Measurements from ENCODE around the gene P2RX2. TPM values are rescaled to one million over a fixed set of nuclear protein-coding genes. Genes with fewer than 3 reads are reported as not detected.

P2RX2 gene
- total and polyA plus RNA-seq, 5 donors, result not detected

DNA sequence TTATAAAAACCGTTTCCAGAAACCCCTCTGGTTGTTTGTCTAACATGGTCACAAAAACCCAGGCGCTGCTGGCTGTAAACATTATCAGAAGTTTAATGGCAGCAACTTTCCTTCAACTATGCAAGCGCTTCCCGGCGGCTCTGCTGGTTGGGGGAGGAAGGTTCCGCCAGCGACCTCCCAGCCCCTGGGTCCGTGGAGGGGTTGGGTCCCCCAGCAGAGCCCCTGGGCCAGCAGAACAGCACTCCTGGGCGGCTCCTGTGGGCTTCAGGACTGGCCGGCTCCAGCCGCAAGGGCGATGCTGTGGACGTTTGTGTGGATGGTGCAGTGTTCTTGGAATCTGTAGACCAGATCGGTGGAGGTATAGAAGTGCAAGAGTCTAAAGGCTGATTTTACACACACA is 34.1 kb upstream of the P2RX2 start:
- Histone ChIP-seq H3K4me3 (ENCODE audit: low read length) (no peak overlapping the region), H3K27me3 (ENCODE audit: control insufficient read depth, insufficient read depth) (no peaks in the 10 kb centered on the region), H3K27ac (ENCODE audit: low read length) (no peak overlapping the region), H3K4me1 (ENCODE audit: control insufficient read depth, insufficient read depth, low read length) (no peaks in the 10 kb centered on the region), H3K9me3 (ENCODE audit: control insufficient read depth, low read length) (no peaks in the 10 kb centered on the region)
- intact Hi-C loops (cut with DNase I), result no loop called here
- 89% methylated on average over 14 of the region's 14 CpGs for WGBS
- DNase-seq, result peak in 1 of 3 donors; percentile 48
- no peak for ATAC-seq

DNA sequence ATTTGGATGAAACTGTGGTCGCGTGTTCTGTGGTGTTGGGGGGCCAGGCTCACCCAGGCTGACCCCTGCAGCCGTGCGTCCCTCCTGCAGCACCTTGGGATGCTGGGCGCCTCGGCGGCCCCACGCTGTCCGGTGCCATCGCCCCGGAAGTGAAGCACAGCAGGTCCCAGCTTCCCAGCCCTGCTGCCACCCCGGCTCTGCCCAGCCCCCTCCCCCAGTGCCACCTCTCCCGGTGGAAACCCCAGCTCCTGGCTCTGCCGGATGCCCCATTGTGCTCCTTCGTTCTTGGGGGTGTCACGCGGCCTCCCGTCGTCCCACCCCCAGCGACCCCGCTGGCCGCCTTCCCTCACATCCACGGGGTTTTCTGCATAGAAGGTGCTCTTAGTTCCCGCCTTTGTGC is 33.4 kb upstream of the P2RX2 start:
- Histone ChIP-seq H3K27me3 (ENCODE audit: control insufficient read depth, insufficient read depth) (no peaks in the 10 kb centered on the region), H3K9me3 (ENCODE audit: control insufficient read depth, low read length) (no peaks in the 10 kb centered on the region), H3K4me1 (ENCODE audit: control insufficient read depth, insufficient read depth, low read length) (no peaks in the 10 kb centered on the region), H3K27ac (ENCODE audit: low read length) (no peak overlapping the region), H3K4me3 (ENCODE audit: low read length) (no peak overlapping the region)
- intact Hi-C loops (cut with DNase I), result no loop called here
- DNase-seq (peak in 1 of 3 donors; percentile 37), ATAC-seq (no peak)
- 76% methylated on average over 24 of the region's 24 CpGs for WGBS

DNA sequence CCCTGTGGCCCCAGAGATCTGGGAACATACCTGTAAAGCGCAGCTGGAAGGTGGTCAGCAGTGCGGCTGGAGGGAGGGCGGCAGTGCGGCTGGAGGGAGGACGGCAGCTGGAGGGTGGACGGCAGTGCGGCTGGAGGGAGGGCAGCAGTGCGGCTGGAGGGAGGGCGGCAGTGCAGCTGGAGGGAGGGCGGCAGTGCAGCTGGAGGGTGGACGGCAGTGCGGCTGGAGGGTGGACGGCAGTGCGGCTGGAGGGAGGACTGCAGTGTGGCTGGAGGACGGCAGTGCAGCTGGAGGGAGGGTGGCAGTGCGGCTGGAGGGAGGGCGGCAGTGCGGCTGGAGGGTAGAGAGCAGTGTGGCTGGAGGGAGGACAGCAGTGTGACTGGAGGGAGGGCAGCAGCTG is 31.6 kb upstream of the P2RX2 start:
- no peaks in the 10 kb centered on the region for H3K4me1 ChIP-seq (ENCODE audit: control insufficient read depth, insufficient read depth, low read length)
- DNase-seq (no peak), ATAC-seq (no peak)
- no peaks in the 10 kb centered on the region for H3K27me3 ChIP-seq (ENCODE audit: control insufficient read depth, insufficient read depth)
- intact Hi-C loops (cut with DNase I), result no loop called here
- no peaks in the 10 kb centered on the region for H3K9me3 ChIP-seq (ENCODE audit: control insufficient read depth, low read length)
- 94% methylated on average over 18 of the region's 18 CpGs for WGBS
- no peak overlapping the region for H3K27ac ChIP-seq (ENCODE audit: low read length)
- no peak overlapping the region for H3K4me3 ChIP-seq (ENCODE audit: low read length)

DNA sequence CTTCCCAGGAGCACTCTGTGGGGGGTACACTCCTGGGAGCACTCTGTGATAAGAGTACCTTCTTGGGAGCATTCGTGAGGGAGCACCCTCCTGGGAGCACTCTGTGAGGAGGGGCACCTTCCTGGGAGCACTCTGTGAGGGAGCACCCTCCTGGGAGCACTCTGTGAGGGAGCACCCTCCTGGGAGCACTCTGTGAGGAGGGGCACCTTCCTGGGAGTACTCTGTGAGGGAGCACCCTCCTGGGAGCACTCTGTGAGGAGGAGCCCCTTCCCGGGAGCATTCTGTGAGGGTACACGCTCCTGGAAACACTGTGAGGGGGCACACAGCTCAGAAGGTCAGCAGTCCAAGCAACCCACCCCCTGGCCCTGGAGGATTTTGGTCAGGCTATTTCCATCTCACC is 30.8 kb upstream of the P2RX2 start:
- 76% methylated on average over 3 of the region's 3 CpGs for WGBS
- H3K27ac ChIP-seq (ENCODE audit: low read length), result no peak overlapping the region
- no peak for DNase-seq
- H3K4me1 ChIP-seq (ENCODE audit: control insufficient read depth, insufficient read depth, low read length), result no peaks in the 10 kb centered on the region
- no peaks in the 10 kb centered on the region for H3K27me3 ChIP-seq (ENCODE audit: control insufficient read depth, insufficient read depth)
- no peak for ATAC-seq
- H3K9me3 ChIP-seq (ENCODE audit: control insufficient read depth, low read length), result no peaks in the 10 kb centered on the region
- intact Hi-C loops (cut with DNase I), result no loop called here
- H3K4me3 ChIP-seq (ENCODE audit: low read length), result no peak overlapping the region

DNA sequence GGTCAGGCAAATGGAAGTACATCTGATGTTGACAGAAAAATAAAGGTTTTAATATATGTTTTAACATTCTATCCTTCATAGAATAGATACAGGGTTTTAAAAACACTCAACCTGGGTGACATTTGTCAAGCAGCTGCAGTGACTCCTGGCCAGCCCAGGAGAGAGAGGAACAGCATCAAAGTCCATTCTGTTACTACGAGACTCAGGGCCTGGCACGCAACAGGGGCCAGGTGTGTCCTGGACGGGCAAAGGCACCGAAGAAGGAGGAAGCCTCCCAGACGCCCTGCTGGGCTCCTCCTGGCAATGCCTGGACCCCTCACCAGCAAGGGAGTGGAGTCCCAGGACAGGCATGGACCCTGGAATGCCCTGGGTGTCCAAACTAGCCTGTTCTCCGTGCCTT is 30.3 kb upstream of the P2RX2 start:
- intact Hi-C loops (cut with DNase I), result no loop called here
- no peaks in the 10 kb centered on the region for H3K9me3 ChIP-seq (ENCODE audit: control insufficient read depth, low read length)
- no peak for ATAC-seq
- H3K27ac ChIP-seq (ENCODE audit: low read length), result no peak overlapping the region
- DNase-seq, result peak in 1 of 3 donors; percentile 14
- no peak overlapping the region for H3K4me3 ChIP-seq (ENCODE audit: low read length)
- WGBS, result 75% methylated on average over 6 of the region's 6 CpGs
- no peaks in the 10 kb centered on the region for H3K4me1 ChIP-seq (ENCODE audit: control insufficient read depth, insufficient read depth, low read length)
- no peaks in the 10 kb centered on the region for H3K27me3 ChIP-seq (ENCODE audit: control insufficient read depth, insufficient read depth)

DNA sequence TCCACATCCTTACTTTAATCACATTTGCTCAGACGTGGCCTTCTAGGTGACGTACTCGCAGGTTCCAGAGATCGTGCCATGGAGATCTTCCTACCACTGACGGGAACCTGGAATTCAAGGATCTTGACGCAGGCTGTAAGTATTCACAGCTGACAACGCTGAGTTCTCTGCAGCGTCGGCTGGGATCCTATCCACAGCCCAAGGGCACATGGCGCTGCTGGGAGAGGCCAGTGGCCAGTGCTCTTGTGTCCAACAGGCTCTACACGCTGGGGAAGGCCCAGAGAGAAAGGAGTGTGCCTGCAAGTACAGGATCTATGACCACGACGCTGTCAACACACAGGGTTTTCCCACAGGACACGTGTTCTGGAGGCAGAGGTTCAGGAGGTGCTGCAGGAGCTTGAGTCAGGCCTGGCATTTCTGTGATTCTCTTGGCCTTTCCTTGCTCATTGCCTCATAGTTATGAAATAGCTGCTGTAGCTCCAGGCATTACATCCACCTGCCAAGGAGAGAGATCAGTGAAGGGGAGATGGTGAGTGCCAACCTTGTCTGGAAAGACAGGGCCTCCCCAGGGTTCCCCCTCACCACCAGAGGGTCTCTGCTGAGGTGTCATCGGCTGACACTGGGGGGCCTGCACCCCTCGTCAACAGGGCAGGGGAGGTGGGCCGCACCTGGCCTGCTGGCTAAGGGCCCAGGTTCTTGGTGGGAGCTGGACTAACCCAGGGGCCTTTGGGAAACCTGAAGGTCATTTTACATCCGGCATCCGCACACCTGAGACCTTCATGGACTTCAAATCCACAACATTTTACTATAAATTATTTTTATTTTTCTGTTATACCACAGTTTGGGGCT is 29.5 kb upstream of the P2RX2 start:
- no peaks in the 10 kb centered on the region for H3K4me1 ChIP-seq (ENCODE audit: control insufficient read depth, insufficient read depth, low read length)
- H3K27ac ChIP-seq (ENCODE audit: low read length), result no peak overlapping the region
- no peaks in the 10 kb centered on the region for H3K27me3 ChIP-seq (ENCODE audit: control insufficient read depth, insufficient read depth)
- intact Hi-C loops (cut with DNase I), result no loop called here
- 92% methylated on average over 19 of the region's 19 CpGs for WGBS
- H3K4me3 ChIP-seq (ENCODE audit: low read length), result no peak overlapping the region
- DNase-seq (peak in 2 of 3 donors; percentile 29 to 42), ATAC-seq (no peak)
- H3K9me3 ChIP-seq (ENCODE audit: control insufficient read depth, low read length), result no peaks in the 10 kb centered on the region

DNA sequence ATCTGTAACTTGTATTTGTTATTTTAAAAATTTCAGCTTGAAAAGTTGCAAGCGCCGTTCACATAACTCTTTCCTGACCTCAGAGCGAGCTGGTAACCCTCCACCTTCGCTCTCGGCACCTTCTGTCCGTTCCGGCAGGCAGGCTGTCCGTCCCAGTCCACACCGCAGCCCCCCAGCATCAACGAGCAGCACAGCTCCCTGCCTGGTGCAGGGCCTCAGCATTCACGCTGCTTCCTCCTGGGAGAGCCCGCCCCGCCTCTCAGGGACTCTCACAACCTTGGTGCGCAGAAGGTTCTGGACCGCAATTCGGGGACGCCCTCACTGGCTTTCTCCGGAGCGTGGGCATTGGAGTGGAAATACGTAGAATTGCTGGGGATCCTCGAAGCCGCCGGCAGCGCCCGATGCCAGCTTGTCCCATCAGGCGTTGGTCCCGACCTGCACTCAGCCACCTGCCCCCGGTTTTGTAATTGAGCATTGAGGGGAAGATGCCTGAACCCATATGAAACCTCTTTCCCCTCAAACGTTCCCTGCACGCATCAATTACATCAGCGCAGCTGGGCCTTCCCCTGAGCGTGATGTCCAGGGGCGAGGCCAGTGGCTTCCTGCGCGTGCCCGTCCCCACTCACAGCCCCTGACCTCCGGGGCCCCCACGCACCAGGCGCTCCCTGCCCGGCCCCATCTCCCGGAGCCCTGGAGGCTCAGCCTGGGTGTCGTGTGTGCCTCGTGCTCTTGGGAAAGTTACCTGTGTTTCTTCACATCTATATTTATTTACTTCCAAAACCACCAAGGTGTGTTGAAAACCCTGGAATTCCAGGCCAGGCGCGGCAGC is 27.3 kb upstream of the P2RX2 start:
- H3K4me3 ChIP-seq (ENCODE audit: low read length), result no peak overlapping the region
- H3K9me3 ChIP-seq (ENCODE audit: control insufficient read depth, low read length), result no peaks in the 10 kb centered on the region
- no peak for ATAC-seq
- peak in 2 of 3 donors; percentile 42 to 45 for DNase-seq
- no peak overlapping the region for H3K27ac ChIP-seq (ENCODE audit: low read length)
- H3K4me1 ChIP-seq (ENCODE audit: control insufficient read depth, insufficient read depth, low read length), result no peaks in the 10 kb centered on the region
- WGBS, result 92% methylated on average over 45 of the region's 45 CpGs
- intact Hi-C loops (cut with DNase I), result loop anchor here in 1 of 4 donors (10.0 kb wide), 1 partner anchor 97 kb away; the partner anchor contains the start of gene FBRSL1
- H3K27me3 ChIP-seq (ENCODE audit: control insufficient read depth, insufficient read depth), result no peaks in the 10 kb centered on the region

DNA sequence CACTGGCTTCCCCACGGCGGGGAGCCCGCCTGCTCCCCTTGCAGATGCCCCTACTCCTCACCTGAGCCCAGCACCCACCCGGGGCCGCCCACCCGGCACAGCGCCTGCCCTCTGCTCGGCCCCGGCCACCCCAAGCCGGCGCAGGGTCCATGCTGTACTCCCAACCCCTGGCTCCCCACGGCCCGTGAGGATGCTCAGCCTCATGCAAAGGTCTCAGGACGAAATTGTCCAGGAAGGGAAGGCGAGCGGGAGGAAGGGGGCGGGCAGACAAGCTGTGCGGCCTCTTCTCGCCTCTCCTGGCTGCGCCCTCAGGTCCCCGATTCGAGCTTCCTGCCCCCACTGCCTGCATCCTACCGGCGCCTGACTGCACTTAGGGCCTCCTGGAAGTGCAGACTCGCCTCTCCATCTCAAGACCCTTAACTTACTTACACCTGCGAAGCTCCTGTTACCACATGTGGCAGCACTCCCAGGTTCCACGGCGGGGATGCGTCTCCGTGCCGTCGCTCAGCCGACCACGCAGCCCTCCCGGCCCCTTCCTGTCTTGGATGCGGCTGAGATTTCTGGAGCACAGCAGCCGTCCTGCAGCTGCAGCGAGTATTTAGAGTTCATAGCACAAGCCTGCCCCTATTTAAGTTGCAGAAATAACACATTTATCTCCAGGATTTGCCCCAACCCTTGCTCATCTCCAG is 26.1 kb upstream of the P2RX2 start:
- Histone ChIP-seq H3K4me3 (ENCODE audit: low read length) (no peak overlapping the region), H3K4me1 (ENCODE audit: control insufficient read depth, insufficient read depth, low read length) (peaks cover 2% of the 10 kb centered on the region), H3K27ac (ENCODE audit: low read length) (no peak overlapping the region), H3K9me3 (ENCODE audit: control insufficient read depth, low read length) (no peaks in the 10 kb centered on the region), H3K27me3 (ENCODE audit: control insufficient read depth, insufficient read depth) (no peaks in the 10 kb centered on the region)
- 82% methylated on average over 38 of the region's 38 CpGs for WGBS
- ATAC-seq (no peak), DNase-seq (peak in 2 of 3 donors; percentile 14 to 57)
- intact Hi-C loops (cut with DNase I), result loop anchor here in 1 of 4 donors (10.0 kb wide), 1 partner anchor 98 kb away; the partner anchor contains the start of gene FBRSL1

DNA sequence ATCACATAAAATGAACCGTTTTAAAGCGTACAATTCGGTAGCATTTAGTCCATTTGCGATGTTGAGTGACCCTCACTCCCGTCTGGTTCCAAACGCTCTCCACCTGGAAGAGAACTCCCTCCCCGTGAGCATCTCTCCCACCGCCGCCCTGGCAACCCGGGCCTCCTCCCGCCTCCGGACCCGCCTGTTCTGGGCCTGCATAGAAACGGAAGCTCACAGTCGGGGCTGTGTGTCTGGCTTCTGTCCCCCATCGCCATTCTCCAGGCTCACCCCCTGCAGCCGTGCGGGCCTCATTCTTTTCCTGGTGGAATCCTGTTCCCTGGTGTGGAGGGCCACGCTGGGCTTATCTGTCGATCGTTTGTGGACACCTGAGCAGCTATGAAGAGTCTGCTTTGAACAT is 25.5 kb upstream of the P2RX2 start:
- DNase-seq (peak in 1 of 3 donors; percentile 49), ATAC-seq (no peak)
- WGBS, result 79% methylated on average over 21 of the region's 21 CpGs
- no peak overlapping the region for H3K27ac ChIP-seq (ENCODE audit: low read length)
- no peaks in the 10 kb centered on the region for H3K27me3 ChIP-seq (ENCODE audit: control insufficient read depth, insufficient read depth)
- no peak overlapping the region for H3K4me3 ChIP-seq (ENCODE audit: low read length)
- H3K9me3 ChIP-seq (ENCODE audit: control insufficient read depth, low read length), result no peaks in the 10 kb centered on the region
- intact Hi-C loops (cut with DNase I), result loop anchor here in 1 of 4 donors (10.0 kb wide), 1 partner anchor 98 kb away; the partner anchor contains the start of gene FBRSL1
- H3K4me1 ChIP-seq (ENCODE audit: control insufficient read depth, insufficient read depth, low read length), result peaks cover 2% of the 10 kb centered on the region

DNA sequence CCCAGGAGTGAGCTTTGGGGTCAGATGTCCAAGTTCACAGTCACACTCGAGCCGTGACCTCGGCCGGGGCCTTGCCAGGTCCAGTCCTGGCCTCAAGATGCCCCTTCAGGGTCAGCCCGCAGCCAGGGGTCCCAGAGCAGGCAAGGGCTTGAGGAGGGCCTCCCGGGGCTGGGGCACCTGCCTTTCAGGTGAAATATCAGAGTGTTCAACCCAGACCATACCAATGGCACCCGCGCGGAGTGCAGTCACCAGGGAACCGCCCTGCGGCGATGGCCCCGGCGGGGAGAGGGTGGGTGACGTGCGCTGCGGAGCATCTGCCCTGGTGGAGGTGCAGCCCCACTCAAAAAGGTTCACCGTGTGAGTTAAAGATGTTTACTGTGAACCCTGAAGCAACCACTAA is 25.1 kb upstream of the P2RX2 start:
- Histone ChIP-seq H3K4me1 (ENCODE audit: control insufficient read depth, insufficient read depth, low read length) (peaks cover 2% of the 10 kb centered on the region), H3K4me3 (ENCODE audit: low read length) (no peak overlapping the region), H3K27me3 (ENCODE audit: control insufficient read depth, insufficient read depth) (no peaks in the 10 kb centered on the region), H3K27ac (ENCODE audit: low read length) (no peak overlapping the region), H3K9me3 (ENCODE audit: control insufficient read depth, low read length) (no peaks in the 10 kb centered on the region)
- WGBS, result 72% methylated on average over 18 of the region's 18 CpGs
- ATAC-seq (peak; percentile 6 to 17), DNase-seq (peak in 2 of 3 donors; percentile 50 to 54)
- intact Hi-C loops (cut with DNase I), result loop anchor here in 1 of 4 donors (10.0 kb wide), 1 partner anchor 99 kb away; the partner anchor contains the start of gene FBRSL1

All from right cardiac atrium (tissue), 5 donors.